Vagina (tissue), 2 donors: ENCODE results near the gene C17orf113. TPM values are rescaled to one million over a fixed set of nuclear protein-coding genes. Genes with fewer than 3 reads are reported as not detected.

Source experiments
- DNase-seq, 2 donors: peaks; one replicate each; pipeline ENCODE4 v3.0.0-alpha.2; 2017; ENCODE audit errors: extremely low spot score in 2 of 2
- H3K27ac ChIP-seq: fragments of 200-600 bp; sonication (generic); one replicate; pipeline ENCODE4 v1.5.1; 2019
- H3K27me3 ChIP-seq: fragments of 200-600 bp; sonication (generic); one replicate; pipeline ENCODE4 v1.5.1; 2019
- H3K36me3 ChIP-seq, 2 donors: fragments of 200-600 bp; sonication (generic); one replicate each; pipeline ENCODE4 v1.5.1; 2017 to 2019
- H3K4me1 ChIP-seq: fragments of 200-600 bp; sonication (generic); one replicate; pipeline ENCODE4 v1.5.1; 2019
- H3K4me3 ChIP-seq, 2 donors: fragments of 200-600 bp; sonication (generic); 1 replicate in 1 of 2; 2 replicates in 1 of 2; pipeline ENCODE4 v1.5.1; 2016 to 2019
- H3K9me3 ChIP-seq: fragments of 200-600 bp; sonication (generic); one replicate; pipeline ENCODE4 v1.5.1; 2019
- CTCF ChIP-seq, 3 experiments: fragments of 450-650 bp in 2 of 3; fragments of 200-600 bp in 1 of 3; sonication (generic) in 1 of 3; IDR thresholded peaks; one replicate each; pipeline ENCODE4 v1.5.1; 2017 to 2019; ENCODE audit warnings: antibody characterized with exemption in 3 of 3, mild to moderate bottlenecking in 2 of 3, moderate library complexity in 2 of 3
- POLR2A ChIP-seq, 2 donors: fragments of 450-650 bp; IDR thresholded peaks; one replicate each; pipeline ENCODE4 v1.6.1; 2017; ENCODE audit warnings: antibody characterized with exemption in 2 of 2, mild to moderate bottlenecking in 2 of 2, moderate library complexity in 2 of 2
- POLR2AphosphoS5 ChIP-seq, 2 donors: sonication (generic); formaldehyde crosslinking; IDR thresholded peaks; one replicate each; pipeline ENCODE4 v1.9.0; 2017; ENCODE audit warnings: antibody characterized with exemption in 2 of 2, mild to moderate bottlenecking in 2 of 2, low read depth in 1 of 2; ENCODE audit not compliant: insufficient read depth in 1 of 2
- intact Hi-C: fragments of 100-400 bp; cut with DNase I; formaldehyde crosslinking; loops from one replicate; pipeline ENCODE4 v1.15.1; 2023
- total RNA-seq: library from RNA; depleted of rRNA; stranded (reverse); fragments of >200 nt; gene quantifications from one replicate; pipeline ENCODE4 v1.2.3, GENCODE V29; 2016

Gene C17orf113
- total RNA-seq, 1 donor from 2014 or later, result 0.49 TPM

- TF ChIP-seq POLR2A (IDR thresholded peaks at IDR 0.05), result no peak
- TF ChIP-seq POLR2AphosphoS5 (IDR thresholded peaks at IDR 0.05; ENCODE audit: insufficient read depth in 1 of 2, low read depth in 1 of 2), result no peak
- TF ChIP-seq CTCF (IDR thresholded peaks at IDR 0.05), result no peak
- Histone ChIP-seq H3K4me1 (peaks cover 20% of the 10 kb centered on the region), H3K36me3 (no peaks in the 10 kb centered on the region), H3K27ac (no peak overlapping the region), H3K27me3 (peaks cover 9% of the 10 kb centered on the region), H3K9me3 (no peaks in the 10 kb centered on the region), H3K4me3 (peak overlapping the region; percentile 11 to 27)
- no peak for DNase-seq
- intact Hi-C loops, result no loop called here
Measured at GRCh38 chr17:42072323-42073187, 22.2 kb upstream of the C17orf113 start.

- peaks cover 9% of the 10 kb centered on the region for H3K27me3 ChIP-seq
- DNase-seq, result no peak
- intact Hi-C loops, result no loop called here
- H3K27ac ChIP-seq, result no peak overlapping the region
- TF ChIP-seq CTCF (IDR thresholded peaks at IDR 0.05) (no peak), POLR2AphosphoS5 (IDR thresholded peaks at IDR 0.05; ENCODE audit: insufficient read depth in 1 of 2, low read depth in 1 of 2) (no peak), POLR2A (IDR thresholded peaks at IDR 0.05) (no peak)
- H3K4me1 ChIP-seq, result peaks cover 20% of the 10 kb centered on the region
- H3K9me3 ChIP-seq, result no peaks in the 10 kb centered on the region
- H3K36me3 ChIP-seq, result no peaks in the 10 kb centered on the region
- no peak overlapping the region for H3K4me3 ChIP-seq
Measured at GRCh38 chr17:42071810-42072209, 21.4 kb upstream of the C17orf113 start.

GRCh38 chr17:42068979-42069378 is 18.6 kb upstream of the C17orf113 start:
- DNase-seq, result no peak
- TF ChIP-seq POLR2A (IDR thresholded peaks at IDR 0.05) (no peak), CTCF (IDR thresholded peaks at IDR 0.05) (no peak), POLR2AphosphoS5 (IDR thresholded peaks at IDR 0.05; ENCODE audit: insufficient read depth in 1 of 2, low read depth in 1 of 2) (no peak)
- Histone ChIP-seq H3K4me3 (no peak overlapping the region), H3K36me3 (no peaks in the 10 kb centered on the region), H3K4me1 (peaks cover 20% of the 10 kb centered on the region), H3K9me3 (no peaks in the 10 kb centered on the region), H3K27ac (no peak overlapping the region), H3K27me3 (peaks cover 9% of the 10 kb centered on the region)
- intact Hi-C loops, result loop anchor here (5.0 kb wide), 1 partner anchor 43 kb away; the partner anchor contains the start of gene DHX58

GRCh38 chr17:42067371-42068091 is 17.1 kb upstream of the C17orf113 start:
- no peak for DNase-seq
- TF ChIP-seq POLR2AphosphoS5 (IDR thresholded peaks at IDR 0.05; ENCODE audit: insufficient read depth in 1 of 2, low read depth in 1 of 2) (peak in 1 of 2 donors; percentile 10), CTCF (IDR thresholded peaks at IDR 0.05) (peak; percentile 77 to 85 (median 79)), POLR2A (IDR thresholded peaks at IDR 0.05) (no peak)

More at GRCh38 chr17:42067371-42068091, 17.1 kb upstream of the C17orf113 start:
- peaks cover 5% of the 10 kb centered on the region for H3K27me3 ChIP-seq
- no peak overlapping the region for H3K27ac ChIP-seq
- H3K4me3 ChIP-seq, result no peak overlapping the region
- H3K4me1 ChIP-seq, result peaks cover 18% of the 10 kb centered on the region
- H3K36me3 ChIP-seq, result no peaks in the 10 kb centered on the region
- H3K9me3 ChIP-seq, result no peaks in the 10 kb centered on the region
- intact Hi-C loops, result loop anchor here (5.0 kb wide), 1 partner anchor 45 kb away; the partner anchor contains the start of gene DHX58
